HG03135 (cell line): Measurements from ENCODE around the gene PDE3A.
"Not testable (repeated sequence)": the region's sequence is repeated elsewhere in the genome, so short reads cannot be mapped to it uniquely, and the experiment has no call there.

Source experiments
- ATAC-seq: cut with Tn5 transposase; IDR thresholded peaks from one replicate; pipeline ENCODE4 v1.9.1; 2021; ENCODE audit warnings: mild to moderate bottlenecking, moderate library complexity; ENCODE audit not compliant: unreplicated experiment

PDE3A gene

DNA sequence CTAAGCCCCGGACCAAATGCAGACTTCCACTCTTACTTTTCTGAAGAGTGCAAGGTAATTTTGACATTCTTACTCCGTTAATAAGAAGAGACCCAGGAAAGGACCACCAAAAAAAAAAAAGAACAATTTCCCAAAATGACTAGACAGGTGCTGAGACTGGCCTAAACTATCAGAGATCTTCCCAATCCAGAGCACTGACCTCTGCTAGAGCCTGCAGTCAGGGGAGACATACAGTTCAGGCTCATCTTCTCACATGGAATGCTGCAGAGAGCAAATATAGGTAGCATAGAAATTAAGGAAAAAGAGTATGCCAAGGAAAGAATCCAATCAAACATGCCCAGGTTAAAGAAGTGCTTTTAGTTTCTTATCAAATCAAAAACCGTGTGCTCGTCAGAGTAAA lies 177.9 kb downstream of the PDE3A start:
- no peak for ATAC-seq

DNA sequence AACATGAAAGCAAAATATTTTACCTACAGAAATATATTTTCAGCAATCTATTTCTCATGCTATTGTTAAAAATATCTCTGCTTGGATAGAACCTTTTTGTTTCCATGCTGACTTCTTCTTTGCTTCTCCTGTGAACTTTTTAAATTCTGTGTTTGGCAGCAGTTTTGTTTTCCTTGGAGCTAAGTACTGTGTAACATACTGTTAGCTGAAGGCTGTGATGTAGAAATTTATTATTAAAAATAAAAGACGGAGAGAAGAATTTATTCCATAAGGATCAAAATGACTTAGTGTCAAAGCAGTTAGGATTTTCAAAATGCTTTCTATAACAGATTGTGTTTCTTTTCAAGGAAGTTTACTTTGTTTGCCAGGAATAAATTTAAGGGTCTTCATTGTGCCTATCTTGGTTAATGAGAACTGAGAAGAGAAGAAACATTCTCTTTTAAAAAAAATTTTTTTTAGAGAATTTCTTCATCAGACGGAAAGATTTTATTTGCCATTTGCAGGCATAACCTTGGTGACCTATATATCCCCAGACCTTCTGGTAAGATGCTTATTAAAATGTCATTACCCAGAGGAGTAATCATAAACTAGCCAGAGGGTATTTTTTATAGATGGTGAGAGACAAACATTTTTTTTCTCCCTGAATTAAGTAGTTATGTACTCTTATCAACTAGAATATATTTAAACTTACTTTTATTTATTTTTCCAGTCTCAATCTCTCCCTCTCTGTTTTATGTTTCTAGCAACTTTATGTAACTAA lies 179.7 kb downstream of the PDE3A start:
- no peak for ATAC-seq

DNA sequence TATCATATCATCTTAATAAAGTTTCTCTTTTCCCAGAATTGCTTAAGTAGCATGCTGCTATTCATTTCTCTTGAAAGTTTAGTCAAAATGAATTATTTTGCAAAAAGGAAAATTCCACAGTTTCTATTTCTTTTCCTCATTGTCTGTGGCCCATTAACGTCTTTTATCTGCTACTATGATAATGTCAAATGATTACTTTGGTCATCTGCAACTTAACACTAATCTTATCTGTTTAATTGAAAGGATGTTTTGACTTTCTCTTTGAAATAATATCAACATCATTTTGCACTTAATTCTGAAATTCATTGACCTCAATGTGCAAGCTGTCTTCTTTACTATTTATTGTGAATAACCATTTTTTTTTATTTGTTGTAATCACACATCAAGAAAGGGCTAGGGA lies 180.3 kb downstream of the PDE3A start:
- no peak for ATAC-seq

DNA sequence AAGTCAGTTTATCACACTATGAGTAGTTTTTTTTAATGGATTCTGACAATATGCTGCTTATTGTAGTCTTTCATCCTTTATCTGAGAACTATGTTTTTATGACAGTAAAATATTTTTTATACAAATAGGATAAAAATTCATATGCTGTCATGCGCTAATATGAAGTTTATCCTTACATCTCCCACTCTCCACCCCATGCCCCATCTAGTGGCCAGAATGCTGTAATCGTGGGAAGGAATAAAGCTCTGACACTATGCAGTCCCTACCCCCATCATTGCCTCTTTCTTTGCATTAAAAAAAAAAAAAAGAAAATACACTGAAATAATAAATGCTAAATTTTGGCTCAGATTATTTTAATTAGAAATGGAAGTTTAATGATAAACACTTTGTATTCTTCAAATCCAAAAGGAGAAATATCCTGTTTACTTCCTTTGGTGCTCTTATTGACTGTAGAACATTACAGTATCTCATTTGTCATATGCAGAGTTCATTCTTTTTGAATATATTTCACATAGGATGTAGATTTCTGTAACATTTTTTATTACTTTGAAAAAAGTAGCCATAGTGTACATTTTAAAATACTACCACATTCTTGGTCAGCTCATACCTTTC lies 180.9 kb downstream of the PDE3A start:
- ATAC-seq = no peak

DNA sequence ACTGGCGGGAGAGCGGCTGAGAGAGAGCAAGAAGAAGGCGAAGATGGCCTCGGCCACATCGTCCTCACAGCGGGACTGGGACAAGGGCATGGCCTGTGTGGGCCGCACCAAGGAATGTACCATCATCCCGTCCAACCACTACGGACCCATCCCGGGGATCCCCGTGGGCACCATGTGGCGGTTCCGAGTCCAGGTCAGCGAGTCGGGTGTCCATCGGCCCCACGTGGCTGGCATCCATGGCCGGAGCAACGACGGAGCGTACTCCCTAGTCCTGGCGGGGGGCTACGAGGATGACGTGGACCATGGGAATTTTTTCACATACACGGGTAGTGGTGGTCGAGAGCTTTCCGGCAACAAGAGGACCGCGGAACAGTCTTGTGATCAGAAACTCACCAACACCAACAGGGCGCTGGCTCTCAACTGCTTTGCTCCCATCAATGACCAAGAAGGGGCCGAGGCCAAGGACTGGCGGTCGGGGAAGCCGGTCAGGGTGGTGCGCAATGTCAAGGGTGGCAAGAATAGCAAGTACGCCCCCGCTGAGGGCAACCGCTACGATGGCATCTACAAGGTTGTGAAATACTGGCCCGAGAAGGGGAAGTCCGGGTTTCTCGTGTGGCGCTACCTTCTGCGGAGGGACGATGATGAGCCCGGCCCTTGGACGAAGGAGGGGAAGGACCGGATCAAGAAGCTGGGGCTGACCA lies 183.6 kb downstream of the PDE3A start:
- ATAC-seq = not testable (repeated sequence)

DNA sequence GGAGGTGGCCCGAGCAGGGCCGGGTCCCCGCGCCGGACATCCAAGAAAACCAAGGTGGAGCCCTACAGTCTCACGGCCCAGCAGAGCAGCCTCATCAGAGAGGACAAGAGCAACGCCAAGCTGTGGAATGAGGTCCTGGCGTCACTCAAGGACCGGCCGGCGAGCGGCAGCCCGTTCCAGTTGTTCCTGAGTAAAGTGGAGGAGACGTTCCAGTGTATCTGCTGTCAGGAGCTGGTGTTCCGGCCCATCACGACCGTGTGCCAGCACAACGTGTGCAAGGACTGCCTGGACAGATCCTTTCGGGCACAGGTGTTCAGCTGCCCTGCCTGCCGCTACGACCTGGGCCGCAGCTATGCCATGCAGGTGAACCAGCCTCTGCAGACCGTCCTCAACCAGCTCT lies 184.2 kb downstream of the PDE3A start:
- not testable (repeated sequence) for ATAC-seq

DNA sequence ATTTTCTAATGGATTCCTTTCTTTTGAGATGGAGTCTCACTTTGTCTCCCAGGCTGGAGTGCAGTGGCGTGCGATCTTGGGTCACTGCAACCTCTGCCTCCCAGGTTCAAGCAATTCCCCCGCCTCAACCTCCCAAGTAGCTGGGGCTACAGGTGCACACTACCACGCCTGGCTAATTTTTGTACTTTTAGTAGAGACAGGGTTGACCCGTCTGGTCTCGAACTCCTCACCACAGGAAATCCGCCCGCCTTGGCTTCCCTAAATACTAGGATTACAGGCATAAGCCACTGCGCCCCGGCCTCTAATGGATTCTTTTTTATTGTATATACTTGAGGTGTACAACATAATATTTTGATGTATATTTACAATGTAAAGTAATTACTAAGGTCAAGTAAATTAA lies 186.7 kb downstream of the PDE3A start:
- ATAC-seq = no peak

DNA sequence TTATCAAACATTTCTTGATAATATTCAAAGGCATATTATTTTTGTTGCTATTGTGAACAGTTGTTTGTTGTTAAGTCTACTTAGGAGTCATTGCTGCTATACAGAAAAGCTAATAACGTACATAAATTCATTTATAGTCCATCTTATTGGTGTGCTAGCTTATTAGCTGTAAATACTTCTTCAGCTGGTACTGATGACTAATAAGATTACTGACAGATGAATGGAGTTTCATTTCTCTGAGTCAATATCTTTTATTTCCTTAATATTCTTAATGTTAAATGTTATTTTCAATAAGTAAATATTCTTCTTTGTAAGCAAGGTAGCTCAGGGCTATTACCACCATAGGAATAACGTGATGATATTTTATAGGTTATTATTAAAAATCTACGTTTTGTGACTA lies 187.4 kb downstream of the PDE3A start:
- ATAC-seq = no peak

DNA sequence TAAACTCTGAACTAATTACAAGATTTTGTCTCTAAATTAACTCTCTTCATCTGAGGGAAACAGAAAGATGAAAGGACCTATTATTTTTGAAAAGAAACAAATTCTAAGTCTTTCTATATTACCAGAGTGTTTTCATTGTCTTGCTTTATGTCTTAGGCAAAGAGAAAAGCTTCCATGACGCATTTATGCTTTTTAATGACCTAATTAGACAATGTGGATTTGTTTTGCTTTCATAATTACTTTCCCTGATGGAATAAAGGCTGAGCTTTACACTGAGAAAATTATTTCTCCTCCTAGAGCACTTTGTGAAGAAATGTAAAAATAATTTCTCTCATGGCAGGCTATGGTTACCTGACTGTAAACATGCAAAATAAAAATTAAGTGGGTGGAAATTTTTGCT lies 188.8 kb downstream of the PDE3A start:
- ATAC-seq = no peak

DNA sequence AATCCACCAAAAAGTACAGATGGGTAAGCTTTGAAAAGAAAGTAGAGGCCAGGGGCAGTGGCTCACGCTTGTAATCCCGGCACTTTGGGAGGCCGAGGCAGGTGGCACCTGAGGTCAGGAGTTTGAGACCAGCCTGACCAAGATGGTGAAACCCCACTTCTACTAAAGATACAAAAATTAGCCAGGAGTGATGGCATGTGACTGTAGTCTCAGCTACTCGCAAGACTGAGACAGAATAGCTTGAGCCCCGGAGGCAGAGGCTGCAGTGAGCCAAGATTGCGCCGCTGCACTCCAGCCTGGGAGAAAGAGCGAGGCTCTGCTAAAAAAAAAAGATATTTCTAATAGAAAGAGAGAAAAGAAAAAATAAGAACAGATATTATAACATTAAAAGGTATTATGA lies 192.6 kb downstream of the PDE3A start:
- no peak for ATAC-seq

DNA sequence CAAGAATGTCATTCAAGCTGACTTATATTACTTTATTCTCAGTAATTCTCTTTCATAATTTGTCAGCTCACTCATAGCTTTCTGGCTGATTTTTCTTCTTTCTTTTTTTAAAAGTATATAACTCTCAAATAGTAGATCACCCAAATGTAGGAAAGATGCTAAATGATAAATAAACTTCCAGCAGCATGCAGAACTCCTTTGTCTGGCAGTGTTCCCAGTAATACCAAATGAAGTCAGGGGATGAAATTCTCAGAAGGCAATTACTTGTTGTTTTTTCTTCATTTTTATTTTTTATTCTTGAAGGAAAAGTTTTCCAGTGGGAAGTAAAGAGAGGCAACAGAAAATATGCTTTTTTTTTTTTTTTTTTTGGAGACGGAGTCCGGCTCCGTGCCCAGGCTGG lies 193.5 kb downstream of the PDE3A start:
- ATAC-seq = no peak

DNA sequence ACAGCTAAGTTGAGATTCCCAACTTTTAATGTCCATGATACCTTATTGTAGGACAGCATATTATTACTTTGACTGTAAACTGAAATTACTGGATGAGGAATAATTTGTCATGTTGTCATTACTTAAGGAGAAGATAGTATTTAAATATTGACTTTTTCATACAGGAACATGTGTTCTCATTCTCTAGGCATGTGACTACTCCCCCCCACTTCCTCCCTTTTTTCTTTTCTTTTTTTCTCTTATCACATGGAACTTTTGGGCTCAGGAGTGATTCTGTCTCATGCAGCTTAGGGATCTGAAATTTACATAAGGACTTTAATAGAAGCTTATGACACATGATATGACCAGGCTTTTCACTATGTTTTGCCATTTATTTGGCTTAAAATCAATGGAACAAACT lies 199.1 kb downstream of the PDE3A start:
- no peak for ATAC-seq

DNA sequence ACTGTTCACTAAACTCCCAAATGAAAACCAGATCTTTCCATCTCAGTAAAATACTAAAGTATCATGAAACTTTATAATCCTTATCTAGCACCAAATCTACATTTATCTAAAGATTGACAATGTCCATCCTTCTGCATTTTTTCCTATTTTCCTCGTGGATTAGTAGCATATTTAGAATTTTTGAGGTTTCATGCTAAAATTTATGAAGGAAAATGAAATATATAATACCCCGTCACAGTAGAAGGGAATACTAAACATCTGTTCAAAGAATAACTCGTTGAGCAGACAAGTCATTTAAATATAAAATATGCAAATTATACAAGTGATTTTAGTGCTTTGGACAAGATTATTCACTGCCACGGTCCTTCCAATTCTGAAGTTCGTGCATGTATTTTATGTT lies 204.1 kb downstream of the PDE3A start:
- no peak for ATAC-seq

DNA sequence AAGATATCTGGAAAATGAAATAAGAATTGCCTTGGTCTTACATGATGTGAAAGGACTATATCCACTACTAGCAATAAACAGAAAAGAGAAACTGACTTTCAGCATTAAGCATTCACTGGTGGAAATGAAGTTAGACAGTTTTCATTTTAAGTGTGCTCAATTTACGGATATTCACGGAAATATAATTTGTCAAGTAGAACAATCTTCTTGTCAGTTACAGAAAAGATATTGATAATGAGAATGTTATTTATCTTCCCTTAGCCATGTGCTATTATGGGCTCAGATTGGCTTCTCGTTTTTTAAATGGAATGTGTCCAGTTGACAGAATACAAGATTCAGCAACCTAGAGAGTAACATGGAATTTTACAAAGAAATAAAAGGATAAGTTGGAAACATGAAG lies 208.2 kb downstream of the PDE3A start:
- ATAC-seq = no peak

DNA sequence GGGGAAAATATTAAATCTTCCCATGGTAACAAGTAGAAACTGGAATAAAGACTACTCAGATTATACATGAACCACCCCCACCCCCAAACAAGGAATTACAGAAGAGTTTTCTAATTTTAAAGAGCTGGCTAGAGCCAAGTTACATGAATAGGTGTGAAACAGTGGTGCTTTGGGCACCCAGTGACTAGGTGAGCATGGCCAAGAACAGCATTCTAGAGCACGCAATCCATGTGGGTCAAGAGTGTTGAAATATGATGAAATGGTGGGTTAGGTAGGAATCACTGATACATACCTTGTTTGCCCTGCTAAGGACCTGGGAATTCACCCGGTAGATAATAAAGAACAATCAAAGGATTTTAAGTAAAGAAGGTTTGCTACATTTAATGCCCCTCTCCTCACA lies 208.7 kb downstream of the PDE3A start:
- ATAC-seq = no peak

DNA sequence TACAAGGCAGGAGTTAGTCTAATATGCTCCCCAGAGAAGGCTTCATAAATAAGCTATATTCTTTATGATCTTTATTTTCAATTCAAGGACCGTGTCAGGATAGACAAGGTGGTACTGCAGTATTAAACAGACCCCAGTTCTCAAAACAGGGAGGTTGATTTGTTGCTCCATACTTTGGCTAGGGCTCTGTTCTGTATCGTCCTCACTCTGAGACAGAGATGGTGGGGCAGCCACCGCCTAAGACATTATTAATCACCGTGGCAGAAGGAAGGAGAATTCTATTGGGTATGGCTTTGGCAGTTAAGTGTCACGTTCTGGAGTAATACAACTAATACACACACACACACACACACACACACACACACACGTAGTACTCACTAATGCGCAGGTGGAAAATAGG lies 209.8 kb downstream of the PDE3A start:
- ATAC-seq = no peak

DNA sequence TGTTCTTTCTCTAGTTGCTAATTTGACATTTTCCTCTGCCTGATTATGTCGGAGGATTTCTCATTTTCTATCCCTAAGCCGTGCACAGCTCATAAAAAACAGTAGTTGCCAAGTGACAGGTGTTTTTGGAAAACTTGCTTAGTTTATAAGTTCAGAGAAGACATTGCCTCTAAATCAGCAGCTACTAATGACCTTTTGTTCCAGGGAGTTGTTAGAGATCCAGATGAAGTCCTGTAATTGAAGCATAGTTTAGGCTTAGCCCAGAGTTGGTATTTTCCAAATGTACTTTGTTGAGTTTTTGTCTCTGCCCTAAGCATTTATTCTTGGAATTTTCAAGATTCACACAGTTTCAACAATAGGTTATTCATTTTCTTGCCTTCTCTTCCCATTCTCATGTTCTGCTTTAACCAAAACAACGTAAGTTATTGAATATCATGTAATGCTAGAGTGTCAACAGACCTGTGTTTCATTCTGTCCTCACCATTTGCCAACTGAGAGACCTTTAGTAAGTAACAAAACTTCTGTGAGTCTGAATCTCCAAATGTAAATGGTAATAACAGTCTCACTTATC lies 216.8 kb downstream of the PDE3A start:
- no peak for ATAC-seq

DNA sequence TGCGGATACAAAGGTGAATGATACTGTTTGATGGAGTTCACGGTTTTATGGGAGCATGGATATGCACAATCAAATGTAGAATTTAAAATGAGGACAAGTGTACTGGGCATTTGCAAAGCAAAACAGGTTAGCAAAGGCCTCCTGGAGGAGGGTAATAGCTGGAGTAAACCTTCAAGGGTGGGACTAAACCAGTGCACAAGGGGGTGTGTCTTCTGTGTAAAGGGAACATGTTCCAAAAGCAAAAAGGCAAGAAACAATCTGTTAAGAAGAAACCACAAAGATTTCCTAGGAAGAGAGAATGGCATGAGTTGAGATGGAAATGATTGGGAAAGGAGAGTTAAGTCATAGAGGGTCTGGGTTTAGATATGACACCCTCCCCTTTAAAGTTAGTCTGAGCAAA lies 217.6 kb downstream of the PDE3A start:
- ATAC-seq = no peak

DNA sequence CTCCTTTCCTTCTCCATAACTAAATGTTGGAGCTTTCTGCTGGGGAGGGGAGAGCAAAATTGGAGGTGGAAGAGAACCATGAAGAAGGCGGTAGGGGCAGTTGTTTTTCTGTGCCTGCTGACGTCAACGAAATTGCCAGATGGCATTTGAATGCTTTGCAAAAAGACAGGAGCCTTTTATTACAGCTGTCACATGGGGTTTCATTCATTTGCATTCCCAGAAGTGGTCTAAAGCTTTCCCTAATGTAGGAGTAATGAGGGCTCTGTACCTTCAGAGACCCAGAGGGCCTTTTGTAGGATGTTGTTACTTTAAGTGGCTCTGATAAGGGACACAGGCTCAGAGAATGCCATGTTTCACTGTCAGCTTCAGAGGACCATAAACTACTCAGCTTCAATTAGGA lies 219.7 kb downstream of the PDE3A start:
- ATAC-seq = no peak

DNA sequence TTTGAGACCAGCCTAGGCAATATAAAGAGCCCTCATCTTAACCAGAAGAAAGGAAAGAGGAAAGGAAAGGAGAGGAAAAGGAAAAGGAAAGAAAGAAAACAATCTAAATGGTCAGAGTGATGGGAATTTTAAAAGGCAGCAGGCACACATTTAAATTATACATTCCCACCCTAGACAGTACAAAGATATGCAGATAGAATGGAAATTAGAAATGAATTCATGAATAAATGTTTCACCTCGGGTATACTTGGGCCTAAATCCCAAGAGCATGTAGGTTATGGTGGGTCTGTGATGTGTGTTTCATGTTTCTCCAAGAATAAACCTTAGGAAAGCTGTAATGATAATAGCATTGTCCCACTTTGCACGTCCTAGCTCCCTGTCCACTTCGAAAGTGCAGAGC lies 222.2 kb downstream of the PDE3A start:
- no peak for ATAC-seq

DNA sequence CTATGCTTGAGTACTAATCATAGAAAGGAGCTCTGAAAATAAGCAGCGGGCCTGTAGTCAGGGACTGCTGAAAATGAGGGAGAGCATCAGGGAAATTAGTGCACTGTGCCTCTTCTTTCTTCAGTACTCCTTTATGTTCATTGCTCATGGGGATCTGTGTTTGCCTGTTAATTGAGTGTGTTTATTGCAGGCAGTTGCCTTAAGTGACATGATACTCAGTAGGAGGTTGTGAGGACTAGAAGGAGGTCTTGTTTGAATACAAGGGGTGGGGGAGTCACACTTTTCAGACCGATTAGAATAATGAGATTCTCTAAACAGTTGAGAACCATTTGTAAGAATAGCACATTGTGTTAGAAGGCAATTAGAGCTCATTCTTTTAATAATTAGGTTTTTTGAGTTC lies 224.2 kb downstream of the PDE3A start:
- no peak for ATAC-seq

DNA sequence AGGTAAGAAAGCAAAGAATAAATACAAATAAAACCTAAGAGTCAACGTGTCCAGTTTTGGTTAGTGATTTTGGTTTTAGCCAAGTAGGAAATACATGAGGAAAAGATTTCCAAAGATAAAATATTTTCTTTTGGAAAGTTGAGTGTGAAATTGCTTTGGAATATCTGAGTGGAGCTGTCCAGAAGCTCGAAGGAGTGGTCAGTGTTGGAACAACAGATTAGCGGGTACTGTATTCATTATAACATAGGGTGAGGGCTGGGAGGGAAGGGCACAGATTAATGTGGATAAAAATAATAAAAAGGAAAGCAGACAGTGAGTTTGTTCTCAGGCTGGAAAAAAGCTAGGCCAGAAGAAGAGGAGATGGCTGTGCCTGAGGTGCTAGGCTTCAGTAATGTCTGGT lies 225.3 kb downstream of the PDE3A start:
- ATAC-seq = no peak
